Calu3 (cell line): Measurements from ENCODE around the gene NHLRC4. TPM values are rescaled to one million over a fixed set of nuclear protein-coding genes. Genes with fewer than 3 reads are reported as not detected.
A peak's percentile ranks its signal among the peaks of the same experiment; 100 is the strongest.

Source experiments
- BruUV-seq: library from RNA; stranded (reverse); fragments of 400-500 nt; replicated peaks from 2 replicates; lab custom pipeline; 2021; lab: Mats Ljungman, UMichigan
- CTCF ChIA-PET: fragments of 300-600 bp; sonication (Branson Sonifier 250); formaldehyde crosslinking; loops from one replicate; lab custom pipeline; 2022; ENCODE audit warnings: antibody characterized with exemption; lab: Charles Lee
- DNase-seq: peaks from one replicate; pipeline ENCODE4 v3.0.0; 2022
- H3K27ac Mint-ChIP-seq: one replicate; pipeline ENCODE4 v1.8.0; 2022; ENCODE audit warnings: mixed read lengths; ENCODE audit not compliant: unreplicated experiment
- H3K27me3 Mint-ChIP-seq: one replicate; pipeline ENCODE4 v1.8.0; 2022; ENCODE audit warnings: mixed read lengths; ENCODE audit not compliant: unreplicated experiment
- H3K36me3 Mint-ChIP-seq: one replicate; pipeline ENCODE4 v1.8.0; 2022; ENCODE audit warnings: mild to moderate bottlenecking, moderate library complexity, mixed read lengths; ENCODE audit not compliant: insufficient read depth, unreplicated experiment
- H3K4me1 Mint-ChIP-seq: one replicate; pipeline ENCODE4 v1.8.0; 2022; ENCODE audit warnings: mild to moderate bottlenecking, low read depth, mixed read lengths; ENCODE audit not compliant: unreplicated experiment
- H3K4me3 Mint-ChIP-seq: one replicate; pipeline ENCODE4 v1.8.0; 2022; ENCODE audit warnings: mild to moderate bottlenecking, low read depth, moderate library complexity, mixed read lengths; ENCODE audit not compliant: unreplicated experiment
- H3K9me3 Mint-ChIP-seq: one replicate; pipeline ENCODE4 v1.8.0; 2022; ENCODE audit warnings: low read depth, mixed read lengths; ENCODE audit not compliant: unreplicated experiment
- intact Hi-C: fragments of 100-400 bp; cut with micrococcal nuclease; formaldehyde crosslinking; loops from one replicate; pipeline ENCODE4 v1.10.0; 2022; ENCODE audit not compliant: unreplicated experiment
- total RNA-seq: library from RNA; stranded (reverse); gene quantifications from 2 replicates; pipeline ENCODE4 v1.2.3, GENCODE V29; 2022
- TF ChIP-seq, protein P1 (sequence below): fragments of 200-600 bp; IDR thresholded peaks from one replicate; pipeline ENCODE4 v1.8.0; 2022; ENCODE audit warnings: antibody characterized with exemption; ENCODE audit not compliant: unreplicated experiment

NHLRC4 gene
- total RNA-seq, 1 experiment from 2014 or later, result not detected

DNA sequence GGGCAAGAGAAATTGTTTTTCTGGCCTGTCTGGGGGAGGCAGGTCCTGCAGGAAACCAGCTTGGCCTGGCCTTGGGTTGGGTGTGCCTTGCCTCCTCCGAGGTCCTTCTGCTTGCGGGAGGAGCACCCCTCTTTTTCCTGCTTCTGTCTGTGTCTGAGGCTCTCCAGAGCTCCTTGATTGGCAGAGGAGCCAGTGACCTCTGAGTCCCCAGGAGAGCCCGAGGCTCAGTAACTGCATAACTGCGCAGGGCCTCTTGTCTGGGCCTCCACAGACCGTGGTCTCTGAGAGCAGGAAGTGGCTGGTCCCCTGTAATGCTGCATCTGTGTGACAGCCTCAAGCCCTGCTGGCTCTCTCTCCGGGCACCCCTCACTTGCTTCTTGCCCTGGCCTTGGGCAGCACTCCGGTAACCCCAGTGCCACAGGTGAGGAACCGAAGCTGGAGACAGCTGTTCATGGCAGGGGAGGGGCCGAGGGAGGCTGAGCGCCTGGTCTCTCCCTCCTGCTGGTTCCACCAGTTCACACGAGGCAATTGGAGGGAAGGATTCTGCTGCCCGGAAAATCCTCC is 37.7 kb upstream of the NHLRC4 start:
- H3K9me3 Mint-ChIP-seq, result no peaks in the 10 kb centered on the region
- H3K4me1 Mint-ChIP-seq, result peaks cover 39% of the 10 kb centered on the region
- H3K4me3 Mint-ChIP-seq, result peak overlapping the region; percentile 92
- CTCF ChIA-PET, result no interaction called here
- H3K27ac Mint-ChIP-seq, result peak overlapping the region; percentile 85
- TF ChIP-seq, protein P1, sequence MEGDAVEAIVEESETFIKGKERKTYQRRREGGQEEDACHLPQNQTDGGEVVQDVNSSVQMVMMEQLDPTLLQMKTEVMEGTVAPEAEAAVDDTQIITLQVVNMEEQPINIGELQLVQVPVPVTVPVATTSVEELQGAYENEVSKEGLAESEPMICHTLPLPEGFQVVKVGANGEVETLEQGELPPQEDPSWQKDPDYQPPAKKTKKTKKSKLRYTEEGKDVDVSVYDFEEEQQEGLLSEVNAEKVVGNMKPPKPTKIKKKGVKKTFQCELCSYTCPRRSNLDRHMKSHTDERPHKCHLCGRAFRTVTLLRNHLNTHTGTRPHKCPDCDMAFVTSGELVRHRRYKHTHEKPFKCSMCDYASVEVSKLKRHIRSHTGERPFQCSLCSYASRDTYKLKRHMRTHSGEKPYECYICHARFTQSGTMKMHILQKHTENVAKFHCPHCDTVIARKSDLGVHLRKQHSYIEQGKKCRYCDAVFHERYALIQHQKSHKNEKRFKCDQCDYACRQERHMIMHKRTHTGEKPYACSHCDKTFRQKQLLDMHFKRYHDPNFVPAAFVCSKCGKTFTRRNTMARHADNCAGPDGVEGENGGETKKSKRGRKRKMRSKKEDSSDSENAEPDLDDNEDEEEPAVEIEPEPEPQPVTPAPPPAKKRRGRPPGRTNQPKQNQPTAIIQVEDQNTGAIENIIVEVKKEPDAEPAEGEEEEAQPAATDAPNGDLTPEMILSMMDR, result no peak
- TSS peak; percentile 53 for BruUV-seq
- intact Hi-C loops, result loop anchor here (10.0 kb wide), 1 partner anchor 106 kb away; the partner anchor contains the start of genes METTL26 and WFIKKN1
- H3K36me3 Mint-ChIP-seq, result peaks cover 67% of the 10 kb centered on the region
- no peaks in the 10 kb centered on the region for H3K27me3 Mint-ChIP-seq
- no peak for DNase-seq

DNA sequence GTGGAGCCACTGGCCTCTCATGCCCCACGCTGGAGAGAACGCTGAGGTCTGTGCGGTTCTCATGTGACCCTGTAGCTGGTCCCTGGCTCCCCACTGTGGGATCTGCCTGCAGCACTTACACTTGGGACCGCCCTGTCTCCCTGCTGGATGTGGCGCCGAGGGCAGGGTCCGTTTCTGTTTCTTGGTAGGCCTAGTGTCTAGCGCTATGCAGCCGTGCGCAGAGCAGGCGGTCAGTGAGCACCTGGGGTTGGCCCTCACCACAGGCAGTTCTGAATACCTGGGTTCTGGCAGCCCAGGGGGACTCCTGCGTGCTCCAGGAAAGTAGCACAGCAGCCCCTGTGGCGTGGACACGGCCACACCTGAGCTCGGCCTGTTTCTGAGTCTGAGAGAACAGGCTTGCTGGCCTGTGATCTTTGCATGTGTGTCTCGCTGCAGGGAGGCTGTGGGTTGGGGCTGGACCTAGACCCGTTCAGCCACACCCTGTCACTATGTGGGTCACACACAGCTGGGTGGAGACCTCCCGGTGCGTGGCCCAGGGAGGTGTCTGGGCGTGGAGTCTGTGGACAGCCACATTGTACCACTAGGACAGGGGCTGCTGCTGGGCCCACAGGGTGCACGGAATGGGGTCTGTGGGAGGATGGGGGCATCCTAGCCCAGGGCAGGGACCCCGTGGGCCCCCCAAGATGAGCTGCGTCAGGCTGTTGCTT is 36.5 kb upstream of the NHLRC4 start:
- peaks cover 70% of the 10 kb centered on the region for H3K36me3 Mint-ChIP-seq
- H3K4me1 Mint-ChIP-seq, result peaks cover 36% of the 10 kb centered on the region
- CTCF ChIA-PET, result interaction anchor here (0.6 kb wide), 2 partner anchors 168 to 279 kb away, joined by 4 read pairs; no protein-coding TSS in a partner anchor
- H3K27me3 Mint-ChIP-seq, result no peaks in the 10 kb centered on the region
- H3K9me3 Mint-ChIP-seq, result no peaks in the 10 kb centered on the region
- intact Hi-C loops, result no loop called here
- TF ChIP-seq, protein P1, result no peak
- no peak overlapping the region for H3K27ac Mint-ChIP-seq
- DNase-seq, result no peak
- peak overlapping the region; percentile 92 for H3K4me3 Mint-ChIP-seq
- BruUV-seq, result no TSS peak

DNA sequence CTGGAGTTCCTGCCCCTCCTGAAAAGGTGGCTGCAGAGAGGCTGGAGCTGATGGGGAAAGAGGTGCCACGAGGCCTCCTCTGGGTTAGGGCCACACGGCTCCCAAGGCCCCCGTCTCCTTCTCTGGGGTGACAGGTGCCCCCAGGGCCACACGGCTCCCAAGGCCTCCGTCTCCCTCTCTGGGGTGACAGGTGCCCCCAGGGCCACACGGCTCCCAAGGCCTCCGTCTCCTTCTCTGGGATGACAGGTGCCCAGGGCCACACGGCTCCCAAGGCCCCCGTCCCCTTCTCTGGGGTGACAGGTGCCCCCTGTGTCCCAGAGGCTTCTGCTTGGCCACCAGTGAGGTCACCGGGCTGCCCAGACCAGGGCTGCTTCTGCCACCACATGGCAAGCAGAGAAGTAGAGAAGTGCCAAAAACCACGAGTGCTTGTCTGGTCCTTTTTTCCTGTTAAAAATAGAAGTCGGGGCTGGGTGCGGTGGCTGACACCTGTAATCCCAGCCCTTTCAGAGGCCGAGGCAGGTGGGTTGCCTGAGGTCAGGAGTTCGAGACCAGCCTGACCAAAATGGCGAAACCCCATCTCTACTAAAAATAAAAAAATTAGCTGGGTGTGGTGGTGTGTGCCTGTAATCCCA is 35.2 kb upstream of the NHLRC4 start:
- Mint-ChIP-seq H3K27me3 (no peaks in the 10 kb centered on the region), H3K9me3 (no peaks in the 10 kb centered on the region), H3K27ac (no peak overlapping the region), H3K36me3 (peaks cover 67% of the 10 kb centered on the region), H3K4me1 (peaks cover 28% of the 10 kb centered on the region), H3K4me3 (no peak overlapping the region)
- TF ChIP-seq, protein P1, result no peak
- intact Hi-C loops, result no loop called here
- DNase-seq, result no peak
- no TSS peak for BruUV-seq
- CTCF ChIA-PET, result no interaction called here

DNA sequence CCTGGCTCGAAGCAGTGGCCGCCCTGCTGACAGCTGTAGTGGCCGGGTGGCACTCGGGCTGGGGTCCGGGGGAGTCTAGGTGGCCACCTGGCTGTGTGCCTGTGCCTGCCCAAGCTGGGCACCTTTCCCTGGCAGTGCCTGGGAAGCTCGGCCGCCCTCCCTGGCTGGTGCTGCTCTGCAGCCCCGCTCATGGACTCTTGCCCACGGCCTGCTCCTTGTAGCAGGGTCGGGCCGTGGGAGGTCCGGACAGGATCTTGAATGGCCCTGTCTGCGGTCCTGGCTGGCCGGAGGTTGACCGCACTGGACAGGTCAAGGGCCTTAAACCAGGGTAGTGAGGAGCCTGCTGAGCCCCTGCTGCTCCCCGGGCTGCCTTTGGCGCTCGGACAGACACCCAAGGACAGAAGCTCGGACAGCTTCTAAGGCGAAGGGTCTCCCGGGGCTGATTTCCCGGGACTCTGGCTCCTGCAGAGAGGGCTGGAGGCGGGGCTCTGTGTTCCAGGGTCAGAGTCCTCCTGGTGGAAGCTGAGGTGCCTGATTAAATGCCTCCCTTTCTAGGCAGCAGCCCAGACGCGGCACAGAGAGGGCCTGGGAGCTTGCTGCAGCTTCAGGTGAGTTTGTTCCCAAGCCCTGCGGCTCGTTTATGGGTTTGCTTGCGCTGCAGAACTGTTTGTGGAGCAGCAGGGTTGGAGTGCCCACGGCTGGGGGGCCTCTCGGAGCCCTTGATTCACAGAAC is 33.2 kb upstream of the NHLRC4 start:
- no peaks in the 10 kb centered on the region for H3K27me3 Mint-ChIP-seq
- peaks cover 28% of the 10 kb centered on the region for H3K4me1 Mint-ChIP-seq
- peak overlapping the region; percentile 59 for H3K4me3 Mint-ChIP-seq
- CTCF ChIA-PET, result interaction anchor here (0.6 to 1.2 kb wide), 5 partner anchors 14 to 171 kb away, joined by 3 to 8 read pairs (median 3); no protein-coding TSS in a partner anchor
- H3K9me3 Mint-ChIP-seq, result no peaks in the 10 kb centered on the region
- DNase-seq, result peak; percentile 69
- TF ChIP-seq, protein P1, result no peak
- H3K36me3 Mint-ChIP-seq, result peaks cover 70% of the 10 kb centered on the region
- intact Hi-C loops, result no loop called here
- no peak overlapping the region for H3K27ac Mint-ChIP-seq
- BruUV-seq, result no TSS peak
